GM18909 (cell line): ENCODE data around the gene FXN.
"Not testable (repeated sequence)": the region's sequence is repeated elsewhere in the genome, so short reads cannot be mapped to it uniquely, and the experiment has no call there.

ENCODE experiments used
- ATAC-seq: cut with Tn5 transposase; IDR thresholded peaks from one replicate; pipeline ENCODE4 v1.9.1; 2021; ENCODE audit warnings: mild to moderate bottlenecking; ENCODE audit not compliant: unreplicated experiment, poor library complexity

The FXN gene

DNA sequence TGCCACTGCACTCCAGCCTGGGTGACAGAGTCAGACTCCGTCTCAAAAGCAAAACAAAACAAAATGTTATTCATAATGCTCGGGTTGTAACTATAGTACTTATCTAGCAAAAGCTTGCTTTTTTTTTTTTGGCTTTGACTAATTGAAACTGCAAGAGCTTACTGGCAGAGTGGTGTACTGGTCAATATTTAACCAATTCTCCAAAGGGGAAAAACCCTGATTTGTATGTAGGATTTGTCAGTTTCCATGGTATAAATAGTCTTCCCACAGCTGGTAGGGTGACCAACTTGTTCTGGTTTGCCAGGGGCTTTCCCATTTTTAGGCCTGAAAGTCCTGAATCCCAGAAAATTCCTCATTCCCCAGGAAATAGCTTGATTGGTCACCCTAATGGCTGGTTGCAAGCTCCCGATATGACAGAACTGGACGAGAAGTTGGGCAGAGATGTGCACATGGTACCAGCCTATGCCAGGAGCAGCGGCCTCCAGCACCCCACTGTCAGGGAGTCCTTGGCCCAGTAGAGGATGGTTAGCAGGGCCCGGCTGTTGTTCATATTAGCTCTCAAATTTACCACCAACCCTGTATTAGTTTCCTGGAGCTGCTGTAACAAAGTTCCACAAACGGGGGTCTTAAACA lies 58.0 kb downstream of the FXN start:
- no peak for ATAC-seq

DNA sequence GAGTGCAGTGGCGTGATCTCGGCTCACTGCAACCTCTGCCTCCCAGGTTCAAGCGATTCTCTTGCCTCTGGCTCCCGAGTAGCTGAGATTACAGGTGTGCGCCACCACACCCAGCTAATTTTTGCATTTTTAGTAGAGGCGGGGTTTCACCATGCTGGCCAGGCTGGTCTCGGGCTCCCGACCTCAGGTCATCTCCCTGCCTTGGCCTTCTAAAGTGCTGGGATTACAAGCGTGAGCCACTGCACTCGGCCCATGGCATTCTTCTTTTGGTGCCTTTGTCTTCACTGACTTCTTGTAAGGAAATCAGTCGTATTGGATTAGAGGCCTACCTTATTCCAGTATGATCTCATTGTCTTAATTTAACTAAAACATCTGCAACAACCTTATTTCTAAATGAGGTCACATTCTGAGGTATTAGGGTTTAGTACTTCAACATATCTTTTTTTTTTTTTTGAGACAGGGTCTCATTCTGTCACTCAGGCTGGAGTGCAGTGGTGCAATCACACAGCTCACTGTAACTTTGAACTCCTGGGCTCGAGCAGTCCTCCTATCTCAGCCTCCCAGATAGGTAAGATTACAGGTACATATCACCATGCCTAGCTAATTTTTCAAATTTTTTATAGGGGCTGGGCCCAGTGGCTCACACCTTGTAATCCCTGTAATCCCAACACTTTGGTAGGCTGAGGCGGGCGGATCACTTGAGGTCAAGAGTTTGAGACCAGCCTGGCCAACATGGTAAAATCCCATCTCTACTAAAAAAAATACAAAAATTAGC lies 59.0 kb downstream of the FXN start:
- ATAC-seq = not testable (repeated sequence)

DNA sequence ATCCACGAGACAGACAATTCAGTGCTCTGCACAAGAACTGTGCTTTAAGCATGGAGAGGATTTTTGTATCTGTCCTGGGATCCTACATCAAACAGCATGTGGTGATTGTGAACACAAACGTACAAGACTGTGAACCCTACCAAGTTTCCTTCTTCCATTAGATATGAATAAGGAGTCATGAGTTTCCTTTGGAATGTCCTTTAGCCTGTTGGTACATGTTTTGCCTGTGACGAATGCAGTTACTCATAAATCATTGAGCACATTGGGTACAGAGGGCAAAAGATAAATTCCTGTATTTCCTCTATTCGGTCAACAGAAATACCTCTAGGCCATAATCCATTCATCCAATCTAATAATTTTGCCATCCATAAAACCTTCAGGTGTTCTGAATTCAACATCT lies 61.5 kb downstream of the FXN start:
- no peak for ATAC-seq

DNA sequence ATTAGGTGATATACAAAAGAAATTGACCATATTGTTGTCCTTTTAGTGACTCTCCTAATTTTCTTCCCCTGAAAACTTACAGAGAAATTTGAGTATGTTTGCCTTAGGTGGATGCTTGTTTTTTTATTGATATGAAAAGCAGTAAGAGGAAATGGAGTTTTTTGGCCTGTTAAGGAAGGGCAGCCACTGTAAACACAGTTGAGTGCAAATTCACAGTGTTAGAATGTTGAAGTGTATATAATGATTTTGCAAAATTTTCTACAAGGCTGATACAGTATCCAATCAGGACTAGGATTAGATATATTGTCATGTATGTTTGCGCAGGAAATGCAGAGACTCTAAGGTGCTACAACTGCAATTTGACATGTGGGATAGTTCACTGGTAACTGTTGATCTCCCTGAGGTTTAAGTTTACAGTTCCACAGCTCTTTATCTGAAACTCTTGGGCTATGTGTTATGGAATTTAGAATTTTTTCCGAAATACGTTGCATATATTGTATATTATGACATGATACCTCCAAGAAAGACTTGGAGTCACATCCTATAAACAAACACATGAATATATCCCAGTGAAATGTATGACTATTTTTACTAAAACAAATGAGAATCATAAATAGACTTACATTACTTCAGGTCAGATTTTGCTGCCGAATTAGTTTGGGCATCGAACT lies 62.5 kb downstream of the FXN start:
- no peak for ATAC-seq

DNA sequence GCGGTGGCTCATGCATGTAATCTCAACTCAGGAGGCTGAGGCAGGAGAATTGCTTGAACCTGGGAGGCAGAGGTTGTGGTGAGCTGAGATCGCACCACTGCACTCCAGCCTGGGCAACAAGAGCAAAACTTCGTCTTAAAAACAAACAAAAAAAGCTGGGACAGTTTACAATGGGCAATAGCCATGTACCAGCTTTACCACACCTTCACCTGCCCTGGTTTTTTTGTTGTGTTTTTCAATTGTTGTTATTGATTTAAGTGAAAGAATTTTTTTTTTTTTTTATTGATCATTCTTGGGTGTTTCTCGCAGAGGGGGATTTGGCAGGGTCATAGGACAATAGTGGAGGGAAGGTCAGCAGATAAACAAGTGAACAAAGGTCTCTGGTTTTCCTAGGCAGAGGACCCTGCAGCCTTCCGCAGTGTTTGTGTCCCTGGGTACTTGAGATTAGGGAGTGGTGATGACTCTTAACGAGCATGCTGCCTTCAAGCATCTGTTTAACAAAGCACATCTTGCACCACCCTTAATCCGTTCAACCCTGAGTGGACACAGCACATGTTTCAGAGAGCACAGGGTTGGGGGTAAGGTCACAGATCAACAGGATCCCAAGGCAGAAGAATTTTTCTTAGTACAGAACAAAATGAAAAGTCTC lies 67.9 kb downstream of the FXN start:
- not testable (repeated sequence) for ATAC-seq

DNA sequence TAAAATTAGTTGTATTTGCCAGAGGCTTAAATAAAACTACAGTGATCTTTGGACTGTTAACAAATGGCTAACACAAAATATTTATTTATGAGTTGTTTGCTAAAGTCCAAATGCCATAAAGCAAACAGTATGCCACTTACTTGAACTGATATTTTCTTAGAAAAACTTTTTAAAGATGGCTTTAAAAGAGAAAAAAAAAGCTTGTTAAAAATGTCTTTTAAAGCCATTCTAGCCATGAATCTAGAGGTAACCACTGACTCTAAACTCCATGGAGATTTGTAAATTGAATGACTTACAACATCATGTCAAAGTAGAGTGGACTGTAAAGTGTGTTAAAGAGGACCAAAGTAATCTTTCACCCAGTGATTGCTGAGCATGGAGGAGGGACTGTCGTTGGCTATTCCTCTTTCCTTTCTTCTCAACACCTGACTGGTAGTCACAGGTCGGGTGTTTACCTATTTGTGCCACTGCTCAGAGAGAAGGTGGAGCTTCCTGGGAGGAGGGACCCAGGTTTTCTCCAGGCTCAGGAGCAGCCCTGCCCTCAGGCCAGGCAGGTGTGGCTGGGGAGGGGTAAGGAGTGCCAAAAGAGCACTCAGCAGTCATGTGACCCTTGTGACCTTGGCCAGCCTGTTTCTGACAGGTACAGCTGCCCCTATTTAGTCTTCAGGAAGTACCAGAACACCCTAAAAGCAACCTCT lies 69.4 kb downstream of the FXN start:
- no peak for ATAC-seq

DNA sequence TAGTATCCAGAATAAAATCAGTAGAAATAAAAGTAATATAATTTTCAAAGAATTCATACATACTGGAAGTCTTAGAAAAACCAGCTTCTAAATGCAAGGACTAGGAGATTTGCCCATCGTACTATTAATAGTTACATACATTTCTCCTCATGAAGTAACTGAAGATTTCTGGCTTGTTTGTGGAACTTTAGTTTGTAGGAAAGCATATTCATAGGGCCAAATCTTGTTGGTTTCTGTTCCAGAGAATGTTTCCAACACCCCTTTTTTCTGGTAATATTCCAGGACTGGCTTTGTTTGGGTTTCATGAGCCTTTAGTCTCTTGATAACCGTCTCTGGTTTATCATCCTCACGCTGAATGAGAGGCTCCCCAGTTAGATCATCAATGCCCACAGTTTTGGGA lies 72.2 kb downstream of the FXN start:
- no peak for ATAC-seq

DNA sequence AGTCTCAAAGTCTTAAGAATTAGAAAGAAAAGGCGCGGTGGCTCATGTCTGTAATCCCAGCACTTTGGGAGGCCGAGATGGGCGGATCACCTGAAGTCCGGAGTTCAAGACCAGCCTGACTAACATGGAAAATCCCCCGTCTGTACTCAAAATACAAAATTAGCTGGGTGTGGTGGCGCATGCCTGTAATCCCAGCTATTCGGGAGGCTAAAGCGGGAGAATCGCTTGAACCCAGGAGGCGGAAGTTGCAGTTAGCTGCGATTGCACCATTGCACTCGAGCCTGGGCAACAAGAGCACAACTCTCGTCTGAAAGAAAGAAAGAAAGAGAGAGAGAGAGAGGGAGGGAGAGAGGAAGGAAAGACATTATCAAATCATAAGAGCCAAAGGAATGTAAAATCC lies 73.2 kb downstream of the FXN start:
- ATAC-seq = not testable (repeated sequence)

DNA sequence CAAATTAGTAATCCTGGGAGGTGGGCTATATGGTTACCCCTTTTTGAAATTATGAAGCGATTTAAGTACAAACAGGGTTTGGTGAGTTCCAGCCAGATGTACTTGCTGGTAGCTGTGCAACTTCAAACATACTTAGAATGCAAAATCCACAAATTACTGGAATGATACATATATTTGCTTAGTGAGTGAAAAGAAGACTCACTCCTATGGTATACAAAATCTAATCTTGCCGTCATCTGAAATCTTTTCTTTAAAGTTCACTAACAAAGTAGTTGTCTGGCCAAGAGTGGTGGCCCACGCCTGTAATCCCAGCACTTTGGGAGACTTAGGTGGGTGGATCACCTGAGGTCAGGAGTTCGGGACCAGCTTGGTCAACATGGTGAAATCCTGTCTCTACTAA lies 73.6 kb downstream of the FXN start:
- ATAC-seq = no peak

DNA sequence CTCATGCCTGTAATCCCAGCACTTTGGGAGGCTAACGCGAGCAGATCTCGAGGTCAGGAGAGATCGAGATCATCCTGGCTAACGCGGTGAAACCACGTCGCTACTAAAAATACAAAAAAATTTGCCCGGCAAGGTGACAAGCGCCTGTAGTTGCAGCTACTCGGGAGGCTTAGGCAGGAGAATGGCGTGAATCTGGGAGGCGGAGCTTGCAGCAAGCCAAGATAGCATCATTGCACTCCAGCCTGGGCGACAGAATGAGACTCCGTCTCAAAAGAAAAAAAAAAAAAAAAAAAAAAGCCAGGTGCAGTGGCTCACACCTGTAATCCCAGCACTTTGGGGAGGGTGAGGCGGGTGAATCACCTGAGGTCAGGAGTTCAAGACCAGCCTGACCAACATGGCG lies 77.1 kb downstream of the FXN start:
- not testable (repeated sequence) for ATAC-seq

DNA sequence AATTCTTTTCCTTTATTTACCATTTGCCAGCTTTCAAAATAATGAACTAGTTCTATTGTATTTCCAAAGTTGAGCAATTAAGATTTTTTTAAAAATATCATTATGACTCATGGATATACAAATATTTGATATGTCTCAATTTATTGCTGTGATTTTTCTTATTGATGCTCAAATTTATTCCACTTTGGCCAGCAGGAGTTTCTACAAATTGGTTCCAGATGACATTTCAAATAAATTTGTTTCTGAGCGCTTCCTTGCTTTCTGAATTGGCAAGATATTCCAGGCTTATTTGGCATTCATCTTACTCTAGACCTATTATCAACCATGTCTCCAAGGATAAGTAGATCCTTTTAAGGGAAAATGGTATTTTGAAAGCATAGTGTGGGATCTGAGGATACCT lies 80.1 kb downstream of the FXN start:
- no peak for ATAC-seq

DNA sequence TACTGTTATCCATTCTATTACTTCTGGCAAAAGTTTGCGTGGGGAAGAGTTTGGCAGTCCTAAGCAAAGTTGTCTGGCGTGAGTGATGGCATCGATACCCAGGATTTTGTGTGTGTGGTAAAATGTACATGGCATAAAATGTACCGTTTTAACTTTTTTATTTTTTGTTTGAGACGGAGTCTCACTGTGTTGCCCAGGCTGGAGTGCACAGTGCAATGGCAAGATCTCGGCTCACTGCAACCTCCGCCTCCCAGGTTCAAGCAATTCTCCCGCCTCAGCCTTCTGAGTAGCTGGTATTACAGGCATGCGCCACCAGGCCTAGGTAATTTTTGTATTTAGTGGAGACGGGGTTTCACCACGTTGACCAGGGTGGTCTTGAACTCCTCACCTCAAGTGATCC lies 83.1 kb downstream of the FXN start:
- ATAC-seq = no peak

DNA sequence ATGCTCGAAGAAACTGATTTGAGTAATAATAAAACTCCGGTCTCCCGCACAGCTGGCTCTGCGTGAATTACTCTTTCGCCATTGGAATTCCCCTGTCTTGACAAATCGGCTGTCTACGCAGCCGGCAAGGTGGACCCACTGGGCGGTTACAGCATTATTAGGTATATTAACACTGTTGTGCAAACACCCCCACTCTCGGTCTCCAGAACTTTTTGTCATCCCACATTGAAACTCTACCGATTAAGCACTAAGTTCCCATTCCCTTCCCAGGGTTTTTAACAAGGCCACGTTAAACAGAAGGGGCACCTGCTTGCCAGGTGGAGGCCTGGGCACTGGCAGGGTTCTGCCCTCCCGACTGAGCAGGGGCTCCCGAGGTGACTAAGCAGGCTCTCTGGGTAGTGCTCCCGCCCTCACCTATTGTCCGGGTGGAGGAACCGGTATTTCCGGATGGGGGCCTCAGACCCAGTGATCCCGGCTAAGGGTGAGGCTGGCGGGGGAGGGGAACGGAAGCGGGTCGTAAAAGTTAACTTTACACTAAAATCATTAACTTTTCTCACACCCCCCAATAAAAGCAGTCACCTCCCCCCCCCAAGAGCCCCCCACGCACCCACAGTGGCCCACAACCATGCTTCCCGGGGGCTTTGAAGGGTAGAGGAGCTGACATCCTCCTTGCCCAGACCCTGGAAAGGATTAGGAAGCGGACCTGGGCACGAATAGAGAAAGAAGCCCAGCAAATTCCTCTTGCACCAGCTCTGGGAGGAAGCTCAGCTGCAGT lies 85.0 kb downstream of the FXN start:
- ATAC-seq = peak; percentile 40

DNA sequence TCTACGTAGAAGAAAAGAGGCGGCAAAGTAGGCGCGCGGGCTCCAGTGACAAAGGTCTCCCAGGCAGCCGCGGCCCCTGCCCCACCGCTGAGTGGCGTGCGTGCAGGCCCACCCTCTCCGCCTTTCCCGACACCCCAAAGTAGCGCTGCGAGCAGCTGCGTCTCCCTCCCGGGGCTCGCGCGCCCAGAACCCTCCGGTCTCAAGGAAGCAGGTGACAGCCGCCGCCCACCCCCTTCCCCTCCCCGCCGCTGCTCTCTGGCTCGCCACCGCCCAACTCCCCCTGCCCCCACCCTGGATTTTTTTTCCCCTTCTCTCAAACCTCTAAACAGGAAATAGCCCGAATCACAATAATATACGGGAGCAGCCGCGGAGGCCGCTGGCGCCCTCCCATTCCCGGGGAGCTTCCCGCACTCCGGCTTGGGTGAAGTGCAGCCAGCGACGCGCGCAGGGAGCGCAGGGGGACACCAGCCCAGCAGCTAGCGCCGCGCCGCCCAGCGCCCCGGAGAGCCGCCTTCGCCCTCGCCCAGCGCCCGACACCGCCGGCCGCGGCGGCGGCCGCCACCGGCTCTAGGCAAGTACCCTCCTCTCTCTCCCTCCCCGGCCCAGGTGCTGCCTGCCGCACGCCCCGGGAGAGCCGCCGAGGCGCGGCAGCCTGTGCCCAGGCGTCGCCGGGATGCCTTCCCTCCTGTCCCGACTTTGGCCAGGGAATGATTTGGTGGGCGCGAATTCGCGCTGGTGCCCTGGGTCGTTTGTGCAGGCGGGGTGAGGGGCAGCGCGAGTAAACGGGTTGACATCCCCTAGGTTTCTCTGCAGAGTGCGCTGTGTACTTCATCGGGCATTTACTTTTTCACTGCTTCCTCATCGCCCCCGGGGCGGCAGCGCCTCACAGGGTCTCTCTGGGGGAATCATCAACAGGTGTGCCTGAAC lies 85.9 kb downstream of the FXN start:
- ATAC-seq = peak; percentile 72

DNA sequence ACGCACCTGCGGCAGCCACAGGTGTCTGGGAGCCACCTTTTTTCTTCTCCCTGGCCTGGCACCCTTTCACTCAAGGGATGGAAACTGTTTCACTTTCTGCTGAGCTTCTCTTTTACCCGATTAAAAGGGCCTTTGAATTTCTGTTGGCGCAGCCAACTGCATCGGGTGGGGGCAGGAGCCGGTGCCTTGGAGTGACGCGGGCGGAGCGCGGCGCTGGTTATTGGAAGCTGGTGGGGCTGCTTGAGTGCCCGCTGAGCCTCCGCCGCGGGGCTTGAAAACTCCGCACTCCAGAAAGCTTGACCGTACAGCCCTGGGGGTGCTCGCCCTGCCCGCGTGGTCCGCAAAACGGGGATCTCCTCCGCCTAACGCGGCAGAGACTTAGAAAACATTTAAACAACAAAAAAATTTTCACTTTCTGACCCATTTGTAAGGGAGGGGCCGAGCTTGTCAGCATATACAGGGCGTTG lies 86.6 kb downstream of the FXN start:
- peak; percentile 69 for ATAC-seq

DNA sequence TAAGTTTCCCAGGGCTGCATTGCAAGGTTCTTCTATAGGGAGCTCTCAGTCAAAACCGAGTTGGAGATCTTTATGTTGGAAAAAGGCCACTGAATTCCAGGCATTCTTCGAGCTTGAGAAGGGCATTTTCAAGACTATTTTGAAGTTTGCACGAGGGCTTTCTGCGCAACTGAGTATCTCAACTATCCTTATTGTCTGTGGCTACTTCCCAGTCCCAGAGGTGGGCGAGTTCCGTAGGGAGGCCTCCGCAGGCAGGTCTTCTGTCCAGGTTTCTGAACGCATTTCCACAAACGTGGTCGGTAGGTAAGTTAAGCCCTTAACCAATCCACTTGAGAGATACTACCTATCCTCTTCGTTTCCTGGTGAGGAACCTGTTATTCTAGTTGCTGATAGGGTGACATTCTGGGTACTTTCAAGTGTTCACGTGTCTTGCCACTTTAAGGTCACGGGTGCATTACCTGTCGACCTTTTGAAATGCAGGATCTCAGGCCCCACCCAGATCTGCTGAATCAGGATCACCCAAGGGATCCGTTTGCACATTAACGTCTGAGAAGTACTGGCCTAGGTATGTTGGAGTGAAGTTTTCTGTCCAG lies 87.1 kb downstream of the FXN start:
- no peak for ATAC-seq

DNA sequence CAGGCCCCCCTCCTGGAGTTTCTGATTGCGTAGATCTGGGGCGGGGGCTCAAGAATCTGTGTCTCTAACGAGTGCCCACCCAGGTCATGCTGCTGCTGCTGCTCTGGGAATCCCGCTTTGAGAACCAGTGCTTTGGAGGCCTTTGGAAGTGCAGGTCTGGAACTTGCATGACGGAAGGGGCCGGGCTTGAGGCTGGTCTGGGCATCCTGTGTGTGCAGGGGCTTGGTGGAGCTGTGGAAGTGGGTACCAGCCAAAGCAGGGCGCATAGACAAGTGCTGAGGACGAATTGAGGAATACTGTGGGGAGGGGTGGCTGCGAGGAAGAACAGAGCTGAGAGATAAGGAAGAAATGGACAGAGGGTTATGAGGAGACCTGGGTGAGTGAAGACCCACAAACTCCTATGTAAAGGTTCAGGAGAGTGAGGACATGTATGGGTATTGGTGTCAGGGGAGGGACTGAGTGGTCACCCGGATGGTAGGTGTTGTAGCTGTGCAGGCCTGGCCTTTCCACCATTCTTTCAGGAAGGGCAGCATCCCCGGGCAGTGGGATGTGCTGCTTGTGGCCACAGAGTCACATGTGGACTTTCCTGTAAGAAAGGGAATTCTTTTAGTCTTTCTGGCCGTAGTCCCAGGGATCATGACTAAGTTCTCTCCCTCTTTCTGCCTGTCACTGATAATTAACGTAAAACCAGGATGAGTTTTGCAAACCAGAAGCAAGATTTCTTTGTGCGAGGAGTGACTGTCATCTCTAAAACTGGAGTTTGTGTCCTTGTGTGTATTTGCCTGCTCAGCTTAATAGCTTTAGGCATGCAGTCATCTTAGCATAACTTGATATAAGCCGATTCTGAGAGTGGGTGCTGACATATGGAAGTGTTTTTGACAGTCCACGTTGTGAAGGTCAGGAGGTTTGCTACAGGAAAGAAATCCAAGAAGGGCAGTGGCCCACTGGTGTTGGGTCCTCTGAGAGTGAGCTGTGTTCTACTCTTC lies 95.2 kb downstream of the FXN start:
- ATAC-seq = no peak
